WTC11 (cell line): ENCODE data around the gene PHLDA3.

Experiments used
- ETV6 ChIP-seq: sonication (generic); formaldehyde crosslinking; IDR thresholded peaks from 2 replicates; pipeline ENCODE4 v1.8.1; 2022; ENCODE audit warnings: mild to moderate bottlenecking, missing genetic modification reagents
- SP1 ChIP-seq: sonication (generic); formaldehyde crosslinking; conservative IDR thresholded peaks from 2 replicates; pipeline ENCODE4 v1.8.1; 2022; ENCODE audit warnings: missing genetic modification reagents
- TCF7 ChIP-seq: sonication (generic); formaldehyde crosslinking; IDR thresholded peaks from 2 replicates; pipeline ENCODE4 v1.8.0; 2022; ENCODE audit warnings: mild to moderate bottlenecking, low read depth, missing genetic modification reagents, moderate library complexity
- TF ChIP-seq, protein P1 (sequence below): fragments of 200-600 bp; IDR thresholded peaks from 2 replicates; pipeline ENCODE4 v1.8.0; 2022; ENCODE audit warnings: antibody characterized with exemption

DNA sequence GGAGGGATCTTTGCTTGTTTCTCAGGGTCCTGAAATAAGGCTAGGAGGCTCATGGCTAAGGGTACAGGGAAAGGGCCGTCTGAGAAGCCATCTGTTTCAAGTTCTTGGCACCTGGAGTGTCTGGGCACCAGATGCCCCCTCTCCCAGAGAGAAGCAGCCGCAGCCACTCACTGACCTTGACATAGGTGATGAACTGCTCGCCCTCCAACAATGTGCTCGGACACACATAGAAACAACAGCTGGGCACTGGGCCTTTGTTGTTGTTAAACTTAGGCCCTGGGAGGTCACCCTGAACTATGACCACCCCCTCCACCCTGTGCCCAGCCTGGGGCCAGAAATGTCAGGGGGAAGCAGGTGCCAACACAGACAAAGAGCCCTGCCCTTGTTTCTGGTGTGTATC, 38.2 kb downstream of the PHLDA3 start:
- TF ChIP-seq ETV6 (no peak), TCF7 (CRISPR knock-in tag) (no peak), SP1 (CRISPR knock-in tag) (no peak)
- TF ChIP-seq, protein P1, sequence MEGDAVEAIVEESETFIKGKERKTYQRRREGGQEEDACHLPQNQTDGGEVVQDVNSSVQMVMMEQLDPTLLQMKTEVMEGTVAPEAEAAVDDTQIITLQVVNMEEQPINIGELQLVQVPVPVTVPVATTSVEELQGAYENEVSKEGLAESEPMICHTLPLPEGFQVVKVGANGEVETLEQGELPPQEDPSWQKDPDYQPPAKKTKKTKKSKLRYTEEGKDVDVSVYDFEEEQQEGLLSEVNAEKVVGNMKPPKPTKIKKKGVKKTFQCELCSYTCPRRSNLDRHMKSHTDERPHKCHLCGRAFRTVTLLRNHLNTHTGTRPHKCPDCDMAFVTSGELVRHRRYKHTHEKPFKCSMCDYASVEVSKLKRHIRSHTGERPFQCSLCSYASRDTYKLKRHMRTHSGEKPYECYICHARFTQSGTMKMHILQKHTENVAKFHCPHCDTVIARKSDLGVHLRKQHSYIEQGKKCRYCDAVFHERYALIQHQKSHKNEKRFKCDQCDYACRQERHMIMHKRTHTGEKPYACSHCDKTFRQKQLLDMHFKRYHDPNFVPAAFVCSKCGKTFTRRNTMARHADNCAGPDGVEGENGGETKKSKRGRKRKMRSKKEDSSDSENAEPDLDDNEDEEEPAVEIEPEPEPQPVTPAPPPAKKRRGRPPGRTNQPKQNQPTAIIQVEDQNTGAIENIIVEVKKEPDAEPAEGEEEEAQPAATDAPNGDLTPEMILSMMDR = no peak
